Ascending aorta (tissue), 2 donors: Measurements from ENCODE around the gene ISM1. TPM values are rescaled to one million over a fixed set of nuclear protein-coding genes. Genes with fewer than 3 reads are reported as not detected.
A peak's percentile ranks its signal among the peaks of the same experiment; 100 is the strongest.

Experiments
- DNase-seq, 2 donors: peaks; one replicate each; pipeline ENCODE4 v3.0.0-alpha.2; 2019; ENCODE audit warnings: low spot score in 2 of 2
- H3K27ac ChIP-seq, 2 donors: fragments of 200-600 bp; sonication (generic); one replicate each; pipeline ENCODE4 v1.5.1; 2016 to 2017; ENCODE audit warnings: mild to moderate bottlenecking in 1 of 2
- H3K27me3 ChIP-seq: fragments of 200-600 bp; sonication (generic); one replicate; pipeline ENCODE4 v1.5.1; 2017
- H3K36me3 ChIP-seq, 2 donors: fragments of 200-600 bp; sonication (generic); one replicate each; pipeline ENCODE4 v1.5.1; 2016
- H3K4me1 ChIP-seq, 2 donors: fragments of 200-600 bp; sonication (generic); one replicate each; pipeline ENCODE4 v1.5.1; 2016 to 2017; ENCODE audit warnings: mild to moderate bottlenecking in 1 of 2
- H3K4me3 ChIP-seq, 2 donors: fragments of 200-600 bp; sonication (generic); one replicate each; pipeline ENCODE4 v1.5.1; 2016 to 2017; ENCODE audit warnings: mild to moderate bottlenecking in 1 of 2
- H3K9me3 ChIP-seq, 2 donors: fragments of 200-600 bp; sonication (generic); one replicate each; pipeline ENCODE4 v1.5.1; 2016
- CTCF ChIP-seq, 3 experiments: fragments of 200-600 bp in 2 of 3; fragments of 450-650 bp in 1 of 3; sonication (generic) in 2 of 3; IDR thresholded peaks; one replicate each; pipeline ENCODE4 v1.5.1; 2016 to 2019; ENCODE audit warnings: antibody characterized with exemption in 3 of 3, mild to moderate bottlenecking in 1 of 3, moderate library complexity in 1 of 3
- intact Hi-C: fragments of 100-400 bp; cut with DNase I; formaldehyde crosslinking; loops from one replicate; pipeline ENCODE4 v1.15.1; 2023
- total RNA-seq: library from RNA; depleted of rRNA; stranded (reverse); fragments of >200 nt; gene quantifications from one replicate; pipeline ENCODE4 v1.1.0, GENCODE V29; 2016

ISM1 gene
- total RNA-seq, 1 donor from 2014 or later: 60.1 TPM

DNA sequence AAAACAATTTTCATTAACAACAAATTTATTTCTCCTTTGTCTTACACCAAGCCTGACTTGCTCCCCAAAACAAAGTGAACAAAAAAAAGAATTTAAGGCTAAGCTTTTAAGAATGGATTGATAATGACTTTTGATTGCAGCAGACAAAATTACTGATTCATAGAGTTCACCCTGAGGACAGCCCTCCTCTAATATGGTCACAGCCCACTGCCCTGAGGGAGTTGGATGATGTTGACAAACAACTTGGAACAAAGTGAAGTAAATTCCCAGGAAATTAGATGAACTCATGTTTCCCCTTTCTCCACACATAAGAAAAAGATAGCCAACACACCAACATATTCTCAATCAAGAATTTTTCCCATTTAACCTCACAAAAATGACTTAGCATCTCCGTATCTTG, 7.7 kb upstream of the ISM1 start:
- Histone ChIP-seq H3K4me3 (no peak overlapping the region), H3K36me3 (no peaks in the 10 kb centered on the region), H3K27ac (no peak overlapping the region), H3K4me1 (no peaks in the 10 kb centered on the region), H3K27me3 (peaks cover under 1% of the 10 kb centered on the region), H3K9me3 (no peaks in the 10 kb centered on the region)
- no peak for DNase-seq
- TF ChIP-seq CTCF (IDR thresholded peaks at IDR 0.05): no peak
- intact Hi-C loops: no loop called here

GRCh38 chr20:13216533-13216932, 4.5 kb upstream of the ISM1 start:
- intact Hi-C loops: no loop called here
- Histone ChIP-seq H3K9me3 (no peaks in the 10 kb centered on the region), H3K27me3 (peaks cover 5% of the 10 kb centered on the region), H3K4me3 (no peak overlapping the region), H3K4me1 (peaks cover 0 to 9% of the 10 kb centered on the region in 2 donors), H3K36me3 (no peaks in the 10 kb centered on the region), H3K27ac (no peak overlapping the region)
- no peak for DNase-seq
- TF ChIP-seq CTCF (IDR thresholded peaks at IDR 0.05): no peak

- H3K27me3 ChIP-seq: peaks cover 5% of the 10 kb centered on the region
- intact Hi-C loops: loop anchor here (5.0 kb wide), 2 partner anchors 273 to 558 kb away; no protein-coding TSS in a partner anchor
- H3K9me3 ChIP-seq: no peaks in the 10 kb centered on the region
- H3K4me3 ChIP-seq: peak overlapping the region; percentile 64 to 73
- H3K4me1 ChIP-seq: peaks cover 0 to 11% of the 10 kb centered on the region in 2 donors
- H3K36me3 ChIP-seq: no peaks in the 10 kb centered on the region
- no peak for DNase-seq
- H3K27ac ChIP-seq: no peak overlapping the region
- TF ChIP-seq CTCF (IDR thresholded peaks at IDR 0.05): no peak
These were observed 1.5 kb upstream of the ISM1 start for GRCh38 chr20:13219327-13220193.

DNA sequence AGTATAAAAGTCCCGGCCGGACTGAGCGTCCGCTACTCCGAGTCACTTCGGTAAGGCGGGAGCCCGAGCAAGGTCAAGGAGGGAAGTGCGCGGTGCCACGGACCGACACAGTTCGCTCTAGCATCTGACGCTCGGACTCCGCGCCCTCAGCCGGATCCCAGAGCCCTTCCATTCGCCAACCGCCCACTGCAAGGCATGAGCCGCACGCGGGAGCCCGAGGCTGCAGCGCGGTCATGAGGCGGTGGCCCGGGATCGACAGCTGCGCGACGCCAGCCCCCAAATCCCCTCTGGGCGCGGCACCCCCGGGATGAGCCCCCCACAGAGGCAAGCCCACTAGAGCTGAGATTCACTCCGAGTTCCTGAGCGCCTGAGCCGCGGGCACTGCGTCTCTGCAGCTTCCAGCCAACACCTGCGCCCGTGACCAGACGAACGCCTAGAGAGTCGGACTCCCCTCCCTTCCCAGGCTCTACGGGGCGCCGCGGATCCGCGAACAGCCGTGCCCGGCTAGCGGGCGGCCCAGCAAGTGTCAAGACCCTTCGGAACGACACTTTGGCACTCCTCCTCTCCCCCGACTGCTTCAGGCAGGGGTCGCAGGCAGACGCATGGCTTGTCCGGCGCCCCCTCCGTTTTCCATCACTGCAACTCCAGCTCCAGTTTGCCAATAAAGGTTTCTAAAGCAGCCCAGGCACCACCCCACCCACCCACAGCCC, 725 bp upstream of the ISM1 start:
- intact Hi-C loops: loop anchor here (5.0 kb wide), 2 partner anchors 272 to 557 kb away; no protein-coding TSS in a partner anchor
- no peaks in the 10 kb centered on the region for H3K9me3 ChIP-seq
- no peaks in the 10 kb centered on the region for H3K36me3 ChIP-seq
- peaks cover 5% of the 10 kb centered on the region for H3K27me3 ChIP-seq
- no peak overlapping the region for H3K27ac ChIP-seq
- TF ChIP-seq CTCF (IDR thresholded peaks at IDR 0.05): no peak
- peak overlapping the region; percentile 64 to 73 for H3K4me3 ChIP-seq
- H3K4me1 ChIP-seq: peaks cover 0 to 11% of the 10 kb centered on the region in 2 donors
- peak in 1 of 2 donors; percentile 80 for DNase-seq

GRCh38 chr20:13221313-13221672, 219 bp downstream of the ISM1 start:
- H3K4me3 ChIP-seq: peak overlapping the region; percentile 64 to 73
- no peak for DNase-seq
- no peak overlapping the region for H3K27ac ChIP-seq
- peaks cover 0 to 11% of the 10 kb centered on the region in 2 donors for H3K4me1 ChIP-seq
- H3K36me3 ChIP-seq: no peaks in the 10 kb centered on the region
- no peak for TF ChIP-seq CTCF (IDR thresholded peaks at IDR 0.05)
- peaks cover 5% of the 10 kb centered on the region for H3K27me3 ChIP-seq
- no peaks in the 10 kb centered on the region for H3K9me3 ChIP-seq
- intact Hi-C loops: loop anchor here (5.0 kb wide), 2 partner anchors 271 to 556 kb away; no protein-coding TSS in a partner anchor
